Liver (tissue), 9 donors: ENCODE measurements around the gene LIPC. TPM values are rescaled to one million over a fixed set of nuclear protein-coding genes. Genes with fewer than 3 reads are reported as not detected.

Source experiments
- DNase-seq: peaks from one replicate; pipeline ENCODE4 v3.0.0-alpha.2; 2017; ENCODE audit warnings: low spot score
- H3K27ac ChIP-seq, 2 donors: one replicate each; pipeline ENCODE4 v1.7.0; 2013; ENCODE audit warnings: inconsistent platforms in 2 of 2, low read length in 2 of 2, control low read depth in 1 of 2, low read depth in 1 of 2, mild to moderate bottlenecking in 1 of 2
- H3K27me3 ChIP-seq, 4 donors: one replicate each; pipeline versions ENCODE4 v1.6.1 to v1.7.0; 2013; ENCODE audit warnings: low read length in 3 of 4, inconsistent platforms in 1 of 4, mild to moderate bottlenecking in 1 of 4, moderate library complexity in 1 of 4; ENCODE audit not compliant: control insufficient read depth in 4 of 4, insufficient read depth in 4 of 4
- H3K36me3 ChIP-seq, 4 donors: one replicate each; pipeline versions ENCODE4 v1.6.1 to v1.7.0; 2013; ENCODE audit warnings: low read length in 3 of 4, mild to moderate bottlenecking in 3 of 4, low read depth in 1 of 4, moderate library complexity in 1 of 4; ENCODE audit not compliant: control insufficient read depth in 4 of 4, insufficient read depth in 3 of 4
- H3K4me1 ChIP-seq, 4 donors: one replicate each; pipeline versions ENCODE4 v1.6.1 to v1.7.0; 2013; ENCODE audit warnings: low read length in 3 of 4, mild to moderate bottlenecking in 3 of 4, moderate library complexity in 1 of 4; ENCODE audit not compliant: control insufficient read depth in 4 of 4, insufficient read depth in 4 of 4
- H3K4me3 ChIP-seq, 3 donors: one replicate each; pipeline versions ENCODE4 v1.6.1 to v1.7.0; 2013; ENCODE audit warnings: low read length in 3 of 3, control low read depth in 1 of 3, low read depth in 1 of 3, mild to moderate bottlenecking in 1 of 3
- H3K9ac ChIP-seq, 2 donors: one replicate each; pipeline ENCODE4 v1.7.0; 2013; ENCODE audit warnings: low read length in 2 of 2, mild to moderate bottlenecking in 2 of 2, moderate library complexity in 2 of 2, control low read depth in 1 of 2, low read depth in 1 of 2
- H3K9me3 ChIP-seq, 4 donors: one replicate each; pipeline versions ENCODE4 v1.6.1 to v1.7.0; 2013; ENCODE audit warnings: low read length in 3 of 4; ENCODE audit not compliant: control insufficient read depth in 4 of 4
- ATF3 ChIP-seq: IDR thresholded peaks from 2 replicates; pipeline ENCODE4 v1.6.1; 2016; ENCODE audit warnings: antibody characterized with exemption
- CTCF ChIP-seq: fragments of 150-350 bp; IDR thresholded peaks from 2 replicates; pipeline ENCODE4 v1.5.1; 2017; ENCODE audit warnings: improper control_type of control experiment, low read depth, low read length; ENCODE audit not compliant: missing input control
- EGR1 ChIP-seq, 2 donors: IDR thresholded peaks; 2 replicates each; pipeline ENCODE4 v1.6.1; 2016 to 2018; ENCODE audit warnings: antibody characterized with exemption in 2 of 2, low read depth in 2 of 2
- FOXA1 ChIP-seq: IDR thresholded peaks from 2 replicates; pipeline ENCODE4 v1.6.1; 2016; ENCODE audit warnings: antibody characterized with exemption
- FOXA2 ChIP-seq: IDR thresholded peaks from 2 replicates; pipeline ENCODE4 v1.6.1; 2016; ENCODE audit warnings: antibody characterized with exemption
- GABPA ChIP-seq, 2 donors: IDR thresholded peaks in 1 of 2; conservative IDR thresholded peaks in 1 of 2; 2 replicates each; pipeline ENCODE4 v1.6.1; 2016; ENCODE audit warnings: antibody characterized with exemption in 2 of 2, mild to moderate bottlenecking in 1 of 2, moderate library complexity in 1 of 2
- HNF4A ChIP-seq, 2 donors: conservative IDR thresholded peaks; 2 replicates each; pipeline ENCODE4 v1.6.1; 2016; ENCODE audit warnings: antibody characterized with exemption in 2 of 2, mild to moderate bottlenecking in 2 of 2
- HNF4G ChIP-seq: IDR thresholded peaks from 2 replicates; pipeline ENCODE4 v1.6.1; 2016; ENCODE audit warnings: antibody characterized with exemption
- JUND ChIP-seq, 2 donors: IDR thresholded peaks; 2 replicates each; pipeline ENCODE4 v1.6.1; 2016; ENCODE audit warnings: antibody characterized with exemption in 2 of 2
- MAX ChIP-seq: IDR thresholded peaks from 2 replicates; pipeline ENCODE4 v1.6.1; 2016; ENCODE audit warnings: antibody characterized with exemption
- NR2F2 ChIP-seq: IDR thresholded peaks from 2 replicates; pipeline ENCODE4 v1.6.1; 2016; ENCODE audit warnings: antibody characterized with exemption
- RAD21 ChIP-seq, 2 donors: IDR thresholded peaks; 2 replicates each; pipeline ENCODE4 v1.6.1; 2016; ENCODE audit warnings: antibody characterized with exemption in 2 of 2, mild to moderate bottlenecking in 2 of 2
- REST ChIP-seq: IDR thresholded peaks from 2 replicates; pipeline ENCODE4 v1.6.1; 2016; ENCODE audit warnings: antibody characterized with exemption, mild to moderate bottlenecking
- RXRA ChIP-seq, 2 donors: IDR thresholded peaks; 2 replicates each; pipeline ENCODE4 v1.6.1; 2017 to 2018; ENCODE audit warnings: antibody characterized with exemption in 2 of 2, mild to moderate bottlenecking in 1 of 2
- SP1 ChIP-seq: IDR thresholded peaks from 2 replicates; pipeline ENCODE4 v1.6.1; 2018; ENCODE audit warnings: antibody characterized with exemption, mild to moderate bottlenecking
- YY1 ChIP-seq: IDR thresholded peaks from 2 replicates; pipeline ENCODE4 v1.6.1; 2016; ENCODE audit warnings: antibody characterized with exemption, mild to moderate bottlenecking
- ZBTB33 ChIP-seq: IDR thresholded peaks from 2 replicates; pipeline ENCODE4 v1.6.1; 2016; ENCODE audit warnings: antibody characterized with exemption
- WGBS: extraction: QIAGEN DNeasy Blood & Tissue Kit; methylation state at CpG from one replicate; pipeline ENCODE4 v1.1.7; 2013; 5-methylcytosine and 5-hydroxymethylcytosine counted together
- polyA plus RNA-seq, 2 donors: library from polyadenylated mRNA; stranded (reverse) in 1 of 2; unstranded in 1 of 2; fragments of 200-250 nt in 1 of 2; fragments of >200 nt in 1 of 2; fragmentation: Nextera tagmentation in 1 of 2; extraction: Ambion mirVana in 1 of 2; gene quantifications; one replicate each; pipeline versions ENCODE4 v1.2.1 to v1.2.3, GENCODE V29; 2013 to 2015
- total RNA-seq, 2 donors: library from RNA; depleted of rRNA; stranded (reverse); fragments of >200 nt; gene quantifications; one replicate each; pipeline ENCODE4 v1.2.3, GENCODE V29; 2014
- donor health status: healthy.
- donor health status: healthy.
- donor health status: healthy.
- donor health status: healthy.
- donor health status: healthy.

The LIPC gene
- total and polyA plus RNA-seq, 4 donors, result 60.1 to 268 (median 131) TPM

GRCh38 chr15:58383876-58384275 is 47.9 kb upstream of the LIPC start:
- no peak for DNase-seq
- 91% methylated on average over 5 of the region's 5 CpGs for WGBS
- Histone ChIP-seq H3K9ac (no peak overlapping the region), H3K9me3 (no peaks in the 10 kb centered on the region), H3K27me3 (no peaks in the 10 kb centered on the region), H3K27ac (no peak overlapping the region), H3K4me3 (no peak overlapping the region), H3K4me1 (peaks cover 0 to 3% (median 1%) of the 10 kb centered on the region in 4 donors), H3K36me3 (no peaks in the 10 kb centered on the region)
- TF ChIP-seq FOXA1, result no peak
- no peak for TF ChIP-seq JUND (IDR thresholded peaks at IDR 0.05)
- TF ChIP-seq YY1, result no peak
- no peak for TF ChIP-seq RXRA (IDR thresholded peaks at IDR 0.05)
- no peak for TF ChIP-seq GABPA (IDR thresholded peaks at IDR 0.05 in 1 of 2, conservative IDR thresholded peaks at IDR 0.05 in 1 of 2)
- no peak for TF ChIP-seq CTCF
- no peak for TF ChIP-seq REST
- TF ChIP-seq MAX, result no peak
- no peak for TF ChIP-seq NR2F2
- no peak for TF ChIP-seq SP1
- TF ChIP-seq ATF3, result no peak
- no peak for TF ChIP-seq HNF4G
- TF ChIP-seq EGR1 (IDR thresholded peaks at IDR 0.05; ENCODE audit: low read depth in 2 of 2), result no peak
- no peak for TF ChIP-seq ZBTB33

- H3K36me3 ChIP-seq, result no peaks in the 10 kb centered on the region
- no peak overlapping the region for H3K4me3 ChIP-seq
- no peaks in the 10 kb centered on the region for H3K27me3 ChIP-seq
- peaks cover 1 to 9% (median 5%) of the 10 kb centered on the region in 4 donors for H3K4me1 ChIP-seq
- H3K27ac ChIP-seq, result no peak overlapping the region
- H3K9me3 ChIP-seq, result no peaks in the 10 kb centered on the region
- no peak for DNase-seq
- no peak overlapping the region for H3K9ac ChIP-seq
- WGBS, result 92% methylated on average over 6 of the region's 6 CpGs
- TF ChIP-seq NR2F2, result no peak
- no peak for TF ChIP-seq JUND (IDR thresholded peaks at IDR 0.05)
- no peak for TF ChIP-seq HNF4A (conservative IDR thresholded peaks at IDR 0.05)
- no peak for TF ChIP-seq RXRA (IDR thresholded peaks at IDR 0.05)
- TF ChIP-seq RAD21 (IDR thresholded peaks at IDR 0.05), result no peak
- no peak for TF ChIP-seq GABPA (IDR thresholded peaks at IDR 0.05 in 1 of 2, conservative IDR thresholded peaks at IDR 0.05 in 1 of 2)
- TF ChIP-seq ZBTB33, result no peak
- TF ChIP-seq HNF4G, result no peak
- no peak for TF ChIP-seq SP1
- no peak for TF ChIP-seq FOXA2
- TF ChIP-seq ATF3, result no peak
- TF ChIP-seq CTCF, result no peak
- no peak for TF ChIP-seq FOXA1
- TF ChIP-seq YY1, result no peak
- no peak for TF ChIP-seq MAX
Observed at GRCh38 chr15:58384667-58385066, 47.1 kb upstream of the LIPC start.
